OCI-LY3 (cell line): ENCODE results near the gene NUDCD2.

Experiments used
- H2AFZ ChIP-seq: fragments of 200-600, 300-600 bp; shearing (Covaris generic); 2 replicates; pipeline ENCODE4 v1.6.0; 2014; ENCODE audit warnings: antibody characterized with exemption, low read depth, low read length
- H3K27ac ChIP-seq: fragments of 200-600, 300-600 bp; sonication (generic); 2 replicates; pipeline ENCODE4 v1.5.1; 2014; ENCODE audit warnings: mild to moderate bottlenecking, low read length, moderate library complexity, mixed read lengths
- H3K27me3 ChIP-seq: fragments of 200-600, 300-600 bp; sonication (generic); 2 replicates; pipeline ENCODE4 v1.6.1; 2014; ENCODE audit warnings: low read depth, low read length, mixed read lengths
- H3K36me3 ChIP-seq: fragments of 200-600, 300-600 bp; sonication (generic); replicated peaks from 2 replicates; pipeline ENCODE3; 2014; ENCODE audit warnings: low read depth, low read length, mixed read lengths
- H3K4me1 ChIP-seq: fragments of 300-600, 200-600 bp; sonication (generic); 2 replicates; pipeline ENCODE4 v1.6.1; 2014; ENCODE audit warnings: low read length, mixed read lengths
- H3K4me2 ChIP-seq: fragments of 200-600, 300-600 bp; sonication (generic); 2 replicates; pipeline ENCODE4 v1.6.1; 2014; ENCODE audit warnings: low read length, mixed read lengths
- H3K4me3 ChIP-seq: fragments of 300-600, 200-600 bp; sonication (generic); 2 replicates; pipeline ENCODE4 v1.5.1; 2014; ENCODE audit warnings: antibody characterized with exemption, mild to moderate bottlenecking, low read length, moderate library complexity
- H3K79me2 ChIP-seq: fragments of 300-600, 200-600 bp; shearing (Covaris generic); 2 replicates; pipeline ENCODE4 v1.6.1; 2014; ENCODE audit warnings: mild to moderate bottlenecking, low read length, mixed read lengths
- H3K9ac ChIP-seq: fragments of 300-600, 200-600 bp; shearing (Covaris generic); 2 replicates; pipeline ENCODE4 v1.6.0; 2014; ENCODE audit warnings: mild to moderate bottlenecking, low read length, moderate library complexity
- H3K9me3 ChIP-seq: fragments of 200-600, 300-600 bp; shearing (Covaris generic); 2 replicates; pipeline ENCODE4 v1.6.1; 2014; ENCODE audit warnings: low read length, mixed read lengths; ENCODE audit not compliant: insufficient read depth
- H4K20me1 ChIP-seq: fragments of 200-600, 300-600 bp; sonication (generic); 2 replicates; pipeline ENCODE4 v1.6.1; 2016; ENCODE audit warnings: low read length, mixed read lengths; ENCODE audit not compliant: insufficient read depth
- EZH2phosphoT487 ChIP-seq: fragments of 200-600 bp; shearing (Covaris generic); IDR thresholded peaks from 2 replicates; pipeline ENCODE4 v1.6.1; 2018; ENCODE audit warnings: antibody characterized with exemption, mixed run types, low read depth
- TF ChIP-seq, protein P1 (sequence below): fragments of 200-600, 300-600 bp; sonication (generic); IDR thresholded peaks from 2 replicates; pipeline ENCODE4 v1.5.1; 2014; ENCODE audit warnings: antibody characterized with exemption, low read length, low read depth

Gene NUDCD2

DNA sequence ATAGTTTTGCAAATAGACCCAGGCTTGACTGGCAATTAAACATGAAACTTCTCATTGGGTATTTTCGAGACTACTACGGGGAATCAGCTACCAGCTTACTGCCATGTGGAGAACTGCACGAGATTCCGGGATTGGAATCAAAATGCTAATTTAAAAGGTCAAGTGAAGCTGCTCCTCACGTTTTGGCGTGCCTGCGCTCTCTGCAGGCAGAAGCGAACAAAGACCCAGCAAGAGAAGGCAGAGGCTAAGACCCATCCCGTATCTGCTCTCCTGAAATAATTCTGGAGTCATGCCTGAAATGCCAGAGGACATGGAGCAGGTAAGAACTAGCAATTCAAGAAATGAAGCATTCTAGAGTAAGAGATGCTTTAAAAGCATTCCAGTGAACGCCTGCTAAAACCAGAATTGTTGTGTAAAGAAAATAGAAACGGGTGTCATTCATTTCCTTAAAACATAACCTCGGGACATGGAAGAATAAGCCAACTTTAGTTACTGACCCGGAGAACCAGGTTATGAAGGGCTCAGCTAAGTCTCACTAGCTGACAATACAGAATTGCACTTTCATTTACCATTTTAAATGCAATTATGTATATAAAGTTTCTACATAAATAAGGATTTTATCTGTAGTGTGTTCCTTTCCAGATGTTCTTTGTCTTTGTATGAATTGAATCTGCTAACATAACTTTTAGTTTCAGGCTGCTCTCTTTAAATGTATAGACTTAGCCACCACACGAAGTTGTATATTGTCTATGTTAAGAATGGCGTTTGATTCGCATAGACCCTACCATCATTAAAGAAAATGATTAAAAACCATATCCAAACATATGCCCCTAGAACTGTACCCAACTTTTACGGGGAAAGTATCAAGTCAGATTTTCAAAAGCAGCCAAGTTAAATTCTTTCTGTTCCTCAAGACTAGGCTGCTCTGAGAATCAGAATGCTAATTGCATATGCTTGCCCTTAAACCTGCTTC is 43.5 kb upstream of the NUDCD2 start:
- H3K4me2 ChIP-seq, result peak overlapping the region; percentile 92
- peaks cover 35% of the 10 kb centered on the region for H3K79me2 ChIP-seq
- H3K36me3 ChIP-seq, result no peaks in the 10 kb centered on the region
- no peaks in the 10 kb centered on the region for H3K9me3 ChIP-seq
- H3K9ac ChIP-seq, result peak overlapping the region; percentile 89
- H4K20me1 ChIP-seq, result peaks cover 14% of the 10 kb centered on the region
- peak overlapping the region; percentile 98 for H3K4me3 ChIP-seq
- H3K27me3 ChIP-seq, result no peaks in the 10 kb centered on the region
- H3K4me1 ChIP-seq, result peaks cover 19% of the 10 kb centered on the region
- H2AFZ ChIP-seq, result peak overlapping the region; percentile 90
- TF ChIP-seq EZH2phosphoT487, result no peak
- TF ChIP-seq, protein P1, sequence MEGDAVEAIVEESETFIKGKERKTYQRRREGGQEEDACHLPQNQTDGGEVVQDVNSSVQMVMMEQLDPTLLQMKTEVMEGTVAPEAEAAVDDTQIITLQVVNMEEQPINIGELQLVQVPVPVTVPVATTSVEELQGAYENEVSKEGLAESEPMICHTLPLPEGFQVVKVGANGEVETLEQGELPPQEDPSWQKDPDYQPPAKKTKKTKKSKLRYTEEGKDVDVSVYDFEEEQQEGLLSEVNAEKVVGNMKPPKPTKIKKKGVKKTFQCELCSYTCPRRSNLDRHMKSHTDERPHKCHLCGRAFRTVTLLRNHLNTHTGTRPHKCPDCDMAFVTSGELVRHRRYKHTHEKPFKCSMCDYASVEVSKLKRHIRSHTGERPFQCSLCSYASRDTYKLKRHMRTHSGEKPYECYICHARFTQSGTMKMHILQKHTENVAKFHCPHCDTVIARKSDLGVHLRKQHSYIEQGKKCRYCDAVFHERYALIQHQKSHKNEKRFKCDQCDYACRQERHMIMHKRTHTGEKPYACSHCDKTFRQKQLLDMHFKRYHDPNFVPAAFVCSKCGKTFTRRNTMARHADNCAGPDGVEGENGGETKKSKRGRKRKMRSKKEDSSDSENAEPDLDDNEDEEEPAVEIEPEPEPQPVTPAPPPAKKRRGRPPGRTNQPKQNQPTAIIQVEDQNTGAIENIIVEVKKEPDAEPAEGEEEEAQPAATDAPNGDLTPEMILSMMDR, result peak; percentile 46
- H3K27ac ChIP-seq, result peak overlapping the region; percentile 87

DNA sequence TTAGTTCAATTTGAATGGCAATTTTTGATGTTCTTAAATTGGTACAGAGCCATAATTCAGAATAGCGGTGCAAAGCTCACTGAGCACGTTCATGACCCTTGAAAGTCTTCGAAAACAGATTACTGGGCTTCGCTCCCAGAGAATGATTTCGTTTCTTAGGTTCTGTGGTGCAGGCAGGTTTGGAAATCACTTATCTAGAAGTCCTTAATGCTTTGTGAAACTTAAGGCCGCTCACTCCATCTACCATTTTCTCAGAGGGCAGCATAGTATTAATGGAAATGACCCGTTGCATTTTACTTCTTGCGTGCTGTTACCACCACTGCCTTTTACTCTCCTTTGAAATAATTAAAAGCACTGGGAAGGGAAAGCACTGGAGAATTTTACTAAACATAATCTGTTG is 42.6 kb upstream of the NUDCD2 start:
- Histone ChIP-seq H3K4me1 (peaks cover 20% of the 10 kb centered on the region), H4K20me1 (peaks cover 13% of the 10 kb centered on the region), H3K27me3 (no peaks in the 10 kb centered on the region), H3K36me3 (no peaks in the 10 kb centered on the region), H3K4me2 (peak overlapping the region; percentile 92), H2AFZ (peak overlapping the region; percentile 90), H3K4me3 (peak overlapping the region; percentile 98), H3K27ac (no peak overlapping the region), H3K79me2 (peaks cover 26% of the 10 kb centered on the region), H3K9ac (peak overlapping the region; percentile 89; the same call in 1 of the 2 replicates), H3K9me3 (no peaks in the 10 kb centered on the region)
- TF ChIP-seq, protein P1, result no peak
- TF ChIP-seq EZH2phosphoT487, result no peak

DNA sequence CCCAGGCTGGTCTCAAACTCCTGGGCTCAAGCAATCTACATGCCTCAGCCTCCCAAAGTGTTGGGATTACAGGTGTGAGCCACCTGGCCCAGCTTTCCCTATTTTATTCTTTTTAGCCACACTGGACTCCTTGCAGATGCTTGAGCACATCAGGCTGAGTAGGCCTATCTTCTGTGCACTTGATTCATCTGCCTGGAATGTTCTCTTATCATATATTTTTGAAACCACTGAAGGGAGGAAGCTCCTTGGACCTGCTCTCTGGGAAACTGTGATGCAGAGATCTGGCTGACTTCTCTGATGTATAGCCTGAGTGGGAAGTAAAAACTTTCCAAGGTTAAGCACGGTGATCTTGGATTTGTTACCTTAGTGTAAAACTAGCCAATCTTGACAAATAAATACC is 39.0 kb upstream of the NUDCD2 start:
- Histone ChIP-seq H3K27ac (no peak overlapping the region), H3K4me3 (no peak overlapping the region), H2AFZ (no peak overlapping the region), H4K20me1 (no peaks in the 10 kb centered on the region), H3K4me2 (no peak overlapping the region), H3K79me2 (no peaks in the 10 kb centered on the region), H3K27me3 (no peaks in the 10 kb centered on the region), H3K9me3 (no peaks in the 10 kb centered on the region), H3K36me3 (peaks cover 8% of the 10 kb centered on the region), H3K9ac (no peak overlapping the region), H3K4me1 (peaks cover 18% of the 10 kb centered on the region)
- TF ChIP-seq, protein P1, result no peak
- TF ChIP-seq EZH2phosphoT487, result no peak

DNA sequence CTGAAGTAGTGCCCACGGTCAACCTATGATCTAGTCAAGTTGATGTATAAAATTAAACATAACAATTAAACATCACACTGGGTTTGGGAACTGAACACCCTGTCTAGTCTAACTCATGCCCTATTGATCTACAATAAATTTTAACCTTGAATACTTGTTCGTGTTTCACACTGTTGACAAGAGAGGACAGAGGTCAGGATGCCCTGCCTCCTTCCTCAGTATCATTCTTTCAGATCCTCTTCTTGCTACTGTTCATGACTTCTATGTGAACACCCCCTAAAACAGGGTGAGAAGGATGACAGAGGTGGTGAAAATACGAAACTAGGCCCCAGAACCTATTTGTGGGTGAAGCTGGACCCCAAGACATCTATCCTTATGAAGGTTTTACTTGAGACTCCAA is 37.4 kb upstream of the NUDCD2 start:
- no peak for TF ChIP-seq EZH2phosphoT487
- TF ChIP-seq, protein P1, result no peak
- H4K20me1 ChIP-seq, result no peaks in the 10 kb centered on the region
- H3K27ac ChIP-seq, result no peak overlapping the region
- peaks cover 23% of the 10 kb centered on the region for H3K36me3 ChIP-seq
- no peak overlapping the region for H2AFZ ChIP-seq
- peak overlapping the region; percentile 16 for H3K4me2 ChIP-seq
- H3K4me1 ChIP-seq, result peaks cover 9% of the 10 kb centered on the region
- H3K4me3 ChIP-seq, result no peak overlapping the region
- H3K9ac ChIP-seq, result no peak overlapping the region
- H3K9me3 ChIP-seq, result no peaks in the 10 kb centered on the region
- H3K27me3 ChIP-seq, result no peaks in the 10 kb centered on the region
- no peaks in the 10 kb centered on the region for H3K79me2 ChIP-seq
